Prostate gland (tissue), 2 donors: ENCODE results near the gene KCNJ18.
"Not testable (repeated sequence)": the region's sequence is repeated elsewhere in the genome, so short reads cannot be mapped to it uniquely, and the experiment has no call there.

Experiments
- POLR2A ChIP-seq: fragments of 450-650 bp; IDR thresholded peaks from one replicate; pipeline ENCODE4 v1.6.1; 2016; ENCODE audit warnings: antibody characterized with exemption, mild to moderate bottlenecking
- TF ChIP-seq, protein P1 (sequence below), 4 experiments: fragments of 200-600 bp in 2 of 4; fragments of 450-650 bp in 2 of 4; sonication (generic) in 2 of 4; IDR thresholded peaks; 1 replicate in 3 of 4; 2 replicates in 1 of 4; pipeline ENCODE4 v1.5.1; 2016 to 2019; ENCODE audit warnings: antibody characterized with exemption in 4 of 4, mild to moderate bottlenecking in 2 of 4, moderate library complexity in 2 of 4

DNA sequence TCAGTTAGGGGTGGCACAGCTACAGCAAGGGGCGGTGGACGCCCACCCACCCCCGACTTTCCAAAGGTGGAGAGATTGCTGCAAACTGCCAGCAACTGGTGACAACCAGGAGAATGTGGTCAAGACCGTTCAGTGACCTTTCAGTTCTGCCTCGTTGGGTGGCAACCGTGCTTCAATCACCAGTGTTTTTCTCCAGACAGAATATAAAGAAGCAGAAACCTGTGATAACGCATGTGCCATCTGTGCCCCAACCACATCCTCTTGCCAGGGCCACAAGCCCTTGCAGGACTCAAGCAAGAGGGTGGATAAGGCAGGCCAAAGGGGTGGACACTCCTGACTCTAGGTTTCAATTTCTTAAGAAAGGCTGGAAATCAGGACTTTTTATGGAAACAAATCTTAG, 47.2 kb downstream of the KCNJ18 start:
- TF ChIP-seq, protein P1, sequence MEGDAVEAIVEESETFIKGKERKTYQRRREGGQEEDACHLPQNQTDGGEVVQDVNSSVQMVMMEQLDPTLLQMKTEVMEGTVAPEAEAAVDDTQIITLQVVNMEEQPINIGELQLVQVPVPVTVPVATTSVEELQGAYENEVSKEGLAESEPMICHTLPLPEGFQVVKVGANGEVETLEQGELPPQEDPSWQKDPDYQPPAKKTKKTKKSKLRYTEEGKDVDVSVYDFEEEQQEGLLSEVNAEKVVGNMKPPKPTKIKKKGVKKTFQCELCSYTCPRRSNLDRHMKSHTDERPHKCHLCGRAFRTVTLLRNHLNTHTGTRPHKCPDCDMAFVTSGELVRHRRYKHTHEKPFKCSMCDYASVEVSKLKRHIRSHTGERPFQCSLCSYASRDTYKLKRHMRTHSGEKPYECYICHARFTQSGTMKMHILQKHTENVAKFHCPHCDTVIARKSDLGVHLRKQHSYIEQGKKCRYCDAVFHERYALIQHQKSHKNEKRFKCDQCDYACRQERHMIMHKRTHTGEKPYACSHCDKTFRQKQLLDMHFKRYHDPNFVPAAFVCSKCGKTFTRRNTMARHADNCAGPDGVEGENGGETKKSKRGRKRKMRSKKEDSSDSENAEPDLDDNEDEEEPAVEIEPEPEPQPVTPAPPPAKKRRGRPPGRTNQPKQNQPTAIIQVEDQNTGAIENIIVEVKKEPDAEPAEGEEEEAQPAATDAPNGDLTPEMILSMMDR (IDR thresholded peaks at IDR 0.05), result not testable (repeated sequence)
- TF ChIP-seq POLR2A, result not testable (repeated sequence)
